ENCODE measurements around the gene TMEM212.

Gene TMEM212

GRCh38 chr3:171802590-171802956, 40.6 kb upstream of the TMEM212 start:
- no peak for TF ChIP-seq CTCF (conservative IDR thresholded peaks at IDR 0.05; ENCODE audit: control insufficient read depth, insufficient read depth, low read depth, low read length)
- no peak overlapping the region for H3K4me3 ChIP-seq (ENCODE audit: control insufficient read depth, low read depth, low read length)
- no peak for DNase-seq (ENCODE audit: low read depth)

GRCh38 chr3:171803044-171803443, 40.1 kb upstream of the TMEM212 start:
- H3K4me3 ChIP-seq (ENCODE audit: control insufficient read depth, low read depth, low read length), result no peak overlapping the region
- no peak for TF ChIP-seq CTCF (conservative IDR thresholded peaks at IDR 0.05; ENCODE audit: control insufficient read depth, insufficient read depth, low read depth, low read length)
- DNase-seq (ENCODE audit: low read depth), result no peak

GRCh38 chr3:171804618-171805389, 38.3 kb upstream of the TMEM212 start:
- no peak for TF ChIP-seq CTCF (conservative IDR thresholded peaks at IDR 0.05; ENCODE audit: control insufficient read depth, insufficient read depth, low read depth, low read length)
- H3K4me3 ChIP-seq (ENCODE audit: control insufficient read depth, low read depth, low read length), result no peak overlapping the region
- DNase-seq (ENCODE audit: low read depth), result peak; percentile 87

- no peak for TF ChIP-seq CTCF (conservative IDR thresholded peaks at IDR 0.05; ENCODE audit: control insufficient read depth, insufficient read depth, low read depth, low read length)
Measured at GRCh38 chr3:171805687-171806086, 37.5 kb upstream of the TMEM212 start.

GRCh38 chr3:171806200-171807128, 36.7 kb upstream of the TMEM212 start:
- DNase-seq (ENCODE audit: low read depth), result peak; percentile 93
- no peak for TF ChIP-seq CTCF (conservative IDR thresholded peaks at IDR 0.05; ENCODE audit: control insufficient read depth, insufficient read depth, low read depth, low read length)
- no peak overlapping the region for H3K4me3 ChIP-seq (ENCODE audit: control insufficient read depth, low read depth, low read length)

More at GRCh38 chr3:171805687-171806086, 37.5 kb upstream of the TMEM212 start:
- DNase-seq (ENCODE audit: low read depth), result no peak
- H3K4me3 ChIP-seq (ENCODE audit: control insufficient read depth, low read depth, low read length), result no peak overlapping the region

- no peak for DNase-seq (ENCODE audit: low read depth)
- H3K4me3 ChIP-seq (ENCODE audit: control insufficient read depth, low read depth, low read length), result no peak overlapping the region
- no peak for TF ChIP-seq CTCF (conservative IDR thresholded peaks at IDR 0.05; ENCODE audit: control insufficient read depth, insufficient read depth, low read depth, low read length)
Measured at GRCh38 chr3:171807129-171807675, 35.9 kb upstream of the TMEM212 start.
